B cell (primary cell): ENCODE measurements around the gene MT1B.

Experiments
- EZH2 ChIP-seq: IDR thresholded peaks from 2 replicates; pipeline ENCODE4 v1.6.1; 2012; ENCODE audit warnings: borderline replicate concordance, low read depth, mild to moderate bottlenecking, moderate library complexity, low read length; ENCODE audit not compliant: insufficient read depth, poor library complexity, severe bottlenecking
- TF ChIP-seq, protein P1 (sequence below): fragments of 200-600 bp; IDR thresholded peaks from one replicate; pipeline ENCODE4 v1.8.0; 2022; ENCODE audit warnings: antibody characterized with exemption, mild to moderate bottlenecking

- TF ChIP-seq, protein P1, sequence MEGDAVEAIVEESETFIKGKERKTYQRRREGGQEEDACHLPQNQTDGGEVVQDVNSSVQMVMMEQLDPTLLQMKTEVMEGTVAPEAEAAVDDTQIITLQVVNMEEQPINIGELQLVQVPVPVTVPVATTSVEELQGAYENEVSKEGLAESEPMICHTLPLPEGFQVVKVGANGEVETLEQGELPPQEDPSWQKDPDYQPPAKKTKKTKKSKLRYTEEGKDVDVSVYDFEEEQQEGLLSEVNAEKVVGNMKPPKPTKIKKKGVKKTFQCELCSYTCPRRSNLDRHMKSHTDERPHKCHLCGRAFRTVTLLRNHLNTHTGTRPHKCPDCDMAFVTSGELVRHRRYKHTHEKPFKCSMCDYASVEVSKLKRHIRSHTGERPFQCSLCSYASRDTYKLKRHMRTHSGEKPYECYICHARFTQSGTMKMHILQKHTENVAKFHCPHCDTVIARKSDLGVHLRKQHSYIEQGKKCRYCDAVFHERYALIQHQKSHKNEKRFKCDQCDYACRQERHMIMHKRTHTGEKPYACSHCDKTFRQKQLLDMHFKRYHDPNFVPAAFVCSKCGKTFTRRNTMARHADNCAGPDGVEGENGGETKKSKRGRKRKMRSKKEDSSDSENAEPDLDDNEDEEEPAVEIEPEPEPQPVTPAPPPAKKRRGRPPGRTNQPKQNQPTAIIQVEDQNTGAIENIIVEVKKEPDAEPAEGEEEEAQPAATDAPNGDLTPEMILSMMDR, result no peak
- no peak for TF ChIP-seq EZH2
Measured at GRCh38 chr16:56632848-56633365, 18.8 kb upstream of the MT1B start.
